ELR (cell line): ENCODE measurements around the gene RHOC.

Source experiments
- DNase-seq: peaks from one replicate; pipeline ENCODE4 v3.0.0-alpha.2; 2015; ENCODE audit warnings: low read depth

RHOC gene

DNA sequence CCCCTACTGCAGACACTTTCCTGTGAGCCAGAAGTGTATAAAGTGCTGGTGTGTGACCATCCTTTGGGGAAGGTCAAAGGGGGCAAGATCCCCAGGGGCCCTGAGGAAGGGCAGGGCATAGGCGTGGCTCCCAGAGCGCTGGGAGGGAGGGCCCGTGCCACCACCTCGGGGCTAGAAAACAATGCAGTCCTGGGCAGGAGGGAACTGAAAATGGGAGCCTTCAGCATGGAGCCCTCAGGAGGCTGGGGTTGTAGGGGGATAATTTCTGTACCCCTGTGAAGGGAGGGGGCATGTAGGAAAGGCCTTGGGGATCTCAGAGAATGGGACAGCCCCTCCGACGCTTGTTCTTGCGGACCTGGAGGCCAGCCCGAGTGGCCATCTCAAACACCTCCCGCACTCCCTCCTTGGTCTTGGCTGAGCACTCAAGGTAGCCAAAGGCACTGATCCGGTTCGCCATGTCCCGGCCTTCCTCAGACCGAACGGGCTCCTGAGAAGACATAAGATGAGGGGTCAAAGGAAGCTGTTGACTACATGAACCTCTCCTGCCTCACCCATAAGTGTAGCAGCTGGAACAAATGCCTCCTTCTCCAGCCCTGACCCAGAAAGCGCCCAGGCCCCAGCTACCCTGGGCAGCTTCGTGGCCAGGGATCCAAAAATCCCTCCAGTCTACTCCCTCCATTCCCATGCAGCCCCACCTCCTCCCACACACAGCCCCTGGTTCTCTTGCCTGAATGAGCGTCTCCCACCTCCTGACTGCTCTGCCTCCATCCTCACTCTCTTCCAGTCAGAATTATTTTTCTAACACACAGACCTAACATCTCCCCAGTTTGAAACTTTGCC, 5.5 kb downstream of the RHOC start:
- DNase-seq: no peak

DNA sequence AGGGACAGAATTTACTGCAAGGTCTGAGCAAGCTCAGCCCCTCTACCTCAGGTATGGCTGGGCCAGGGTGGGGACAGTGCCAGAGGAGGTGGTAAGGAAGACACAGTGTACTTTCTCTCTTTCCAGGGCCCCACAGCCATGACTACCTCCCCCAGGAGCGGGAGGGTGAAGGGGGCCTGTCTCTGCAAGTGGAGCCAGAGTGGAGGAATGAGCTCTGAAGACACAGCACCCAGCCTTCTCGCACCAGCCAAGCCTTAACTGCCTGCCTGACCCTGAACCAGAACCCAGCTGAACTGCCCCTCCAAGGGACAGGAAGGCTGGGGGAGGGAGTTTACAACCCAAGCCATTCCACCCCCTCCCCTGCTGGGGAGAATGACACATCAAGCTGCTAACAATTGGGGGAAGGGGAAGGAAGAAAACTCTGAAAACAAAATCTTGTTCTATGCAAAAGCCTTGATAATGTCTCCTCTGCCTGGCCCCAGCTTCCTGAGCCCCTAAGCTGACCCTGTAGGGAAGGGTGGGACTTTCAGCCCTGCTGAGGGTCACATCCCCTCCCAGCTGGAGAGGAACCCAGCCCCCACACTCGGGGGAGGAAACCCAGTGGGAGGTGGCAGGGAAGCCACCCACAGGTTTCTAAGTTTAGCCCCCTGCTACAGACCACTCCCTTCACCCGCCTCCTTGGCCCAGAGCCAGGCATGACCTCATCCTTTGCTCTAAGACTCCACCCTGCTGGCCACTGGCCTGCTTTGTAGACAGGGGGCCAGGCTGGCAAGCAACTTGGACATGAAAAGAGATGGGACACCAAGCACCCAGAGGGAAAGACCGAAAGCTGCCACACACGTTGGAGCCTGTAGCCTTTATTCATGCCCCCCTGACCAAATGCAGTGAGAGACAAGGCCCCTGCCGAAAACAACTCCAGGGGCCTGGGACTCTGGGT, 6.4 kb downstream of the RHOC start:
- DNase-seq: peak; percentile 94

DNA sequence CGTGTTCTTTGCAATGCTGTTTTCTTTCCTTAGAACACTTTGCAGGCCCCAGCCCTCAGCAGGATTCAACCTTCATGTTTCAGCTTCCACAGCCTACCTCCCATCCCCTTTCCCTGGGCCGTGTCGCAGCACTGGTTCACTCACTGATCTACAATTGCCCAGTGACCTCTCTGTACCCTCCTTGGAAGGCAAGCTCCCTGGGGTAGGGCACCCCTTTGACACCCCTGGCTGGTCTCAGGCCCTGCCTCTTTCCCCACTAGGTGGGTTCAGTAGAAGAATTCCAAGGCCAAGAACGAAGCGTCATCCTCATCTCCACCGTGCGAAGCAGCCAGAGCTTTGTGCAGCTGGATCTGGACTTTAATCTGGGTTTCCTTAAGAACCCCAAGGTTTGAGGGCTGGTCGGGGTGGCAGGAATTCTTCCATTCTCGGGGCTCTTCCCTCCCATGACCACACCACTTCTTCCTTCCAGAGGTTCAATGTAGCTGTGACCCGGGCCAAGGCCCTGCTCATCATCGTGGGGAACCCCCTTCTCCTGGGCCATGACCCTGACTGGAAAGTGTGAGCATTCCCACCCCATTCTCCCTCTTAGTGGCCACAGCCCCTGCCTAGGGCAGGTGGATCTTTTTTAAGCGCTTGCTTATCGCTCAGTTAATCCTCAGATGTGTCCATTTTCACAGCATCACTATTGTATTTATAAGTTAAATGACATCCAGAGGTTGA, 7.3 kb downstream of the RHOC start:
- no peak for DNase-seq

DNA sequence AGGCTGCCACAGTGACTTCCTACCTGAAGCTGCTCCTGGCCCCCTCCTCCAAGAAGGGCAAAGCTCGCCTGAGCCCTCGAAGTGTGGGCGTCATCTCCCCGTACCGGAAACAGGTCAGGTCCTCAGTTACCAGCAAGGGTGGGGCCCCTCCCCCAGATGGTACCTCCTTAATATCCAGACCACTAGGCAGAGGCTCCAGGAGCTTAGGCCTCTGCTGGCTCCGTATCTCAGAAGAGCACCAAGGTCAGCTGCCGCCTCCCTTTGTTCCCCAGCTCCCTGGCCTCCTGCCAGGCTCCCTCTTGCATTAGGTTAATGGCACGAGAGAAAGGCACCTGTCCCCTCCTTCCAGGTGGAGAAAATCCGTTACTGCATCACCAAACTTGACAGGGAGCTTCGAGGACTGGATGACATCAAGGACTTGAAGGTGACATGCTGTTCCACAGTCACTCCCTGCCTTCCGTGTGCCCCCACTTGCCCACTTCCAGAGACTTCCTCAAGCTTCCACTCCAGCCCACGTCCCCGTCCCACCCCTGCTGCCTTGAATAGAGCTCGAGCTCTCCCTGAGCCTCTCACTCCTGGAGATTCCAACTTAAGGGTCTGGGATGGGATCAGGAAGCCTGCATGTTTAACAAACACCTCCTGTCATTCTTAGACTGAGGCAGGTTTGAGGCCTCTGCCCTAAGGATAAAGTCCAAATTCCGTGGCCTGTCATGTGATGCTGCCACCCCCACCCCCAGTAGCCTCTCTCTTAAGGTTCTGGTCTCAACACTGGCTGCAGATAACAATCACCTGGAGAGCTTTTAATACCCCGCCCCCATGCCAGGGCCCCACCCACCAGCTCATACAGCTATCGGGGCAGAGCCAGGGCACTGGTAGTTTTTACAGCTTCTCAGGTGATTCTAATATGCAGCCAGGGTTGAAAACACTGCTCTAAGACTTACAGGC, 8.3 kb downstream of the RHOC start:
- DNase-seq: no peak

DNA sequence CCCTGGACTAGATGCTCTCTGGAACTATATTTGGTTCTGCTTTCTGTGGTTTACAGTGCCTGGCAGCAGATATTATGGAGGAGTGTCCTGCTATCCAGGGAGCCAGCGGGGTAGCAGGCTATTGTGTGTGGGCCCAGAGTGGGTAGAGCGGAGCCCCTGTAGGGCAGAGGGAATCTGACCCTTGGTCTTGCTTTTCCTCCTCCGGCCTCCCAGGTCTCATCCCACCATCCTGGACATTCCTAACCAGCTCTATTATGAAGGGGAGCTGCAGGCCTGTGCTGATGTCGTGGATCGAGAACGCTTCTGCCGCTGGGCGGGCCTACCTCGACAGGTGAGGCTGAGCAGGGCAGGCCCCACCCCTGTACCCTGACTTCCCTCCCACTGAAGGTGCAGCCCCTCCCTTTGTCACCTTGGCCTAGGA, 9.1 kb downstream of the RHOC start:
- no peak for DNase-seq

DNA sequence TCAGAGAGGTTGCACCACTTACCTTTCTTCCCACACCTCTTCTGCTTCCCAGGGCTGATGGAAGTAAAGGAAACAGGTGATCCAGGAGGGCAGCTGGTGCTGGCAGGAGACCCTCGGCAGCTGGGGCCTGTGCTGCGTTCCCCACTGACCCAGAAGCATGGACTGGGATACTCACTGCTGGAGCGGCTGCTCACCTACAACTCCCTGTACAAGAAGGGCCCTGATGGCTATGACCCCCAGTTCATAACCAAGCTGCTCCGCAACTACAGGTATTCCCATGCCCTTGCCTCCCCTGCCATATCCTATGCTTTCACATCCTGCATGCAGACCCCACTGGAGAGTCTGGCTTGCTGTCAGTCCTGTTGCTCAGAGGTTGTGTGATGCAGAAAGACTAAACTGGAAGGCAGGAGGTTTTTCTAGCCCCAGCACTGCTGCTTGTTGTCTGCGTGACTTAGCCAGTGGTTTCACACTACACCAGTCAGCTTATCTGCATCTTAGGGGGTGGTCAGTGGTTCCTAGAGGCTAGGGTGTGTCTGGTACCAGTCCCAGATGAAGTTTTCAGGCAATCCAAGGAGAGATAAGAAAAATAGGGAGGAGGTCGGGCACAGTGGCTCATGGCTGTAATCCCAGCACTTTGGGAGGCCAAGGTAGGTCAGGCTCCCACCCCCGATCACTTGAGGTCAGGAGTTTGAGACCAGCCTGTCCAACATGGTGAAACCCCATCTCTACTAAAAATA, 10.2 kb downstream of the RHOC start:
- DNase-seq: no peak

DNA sequence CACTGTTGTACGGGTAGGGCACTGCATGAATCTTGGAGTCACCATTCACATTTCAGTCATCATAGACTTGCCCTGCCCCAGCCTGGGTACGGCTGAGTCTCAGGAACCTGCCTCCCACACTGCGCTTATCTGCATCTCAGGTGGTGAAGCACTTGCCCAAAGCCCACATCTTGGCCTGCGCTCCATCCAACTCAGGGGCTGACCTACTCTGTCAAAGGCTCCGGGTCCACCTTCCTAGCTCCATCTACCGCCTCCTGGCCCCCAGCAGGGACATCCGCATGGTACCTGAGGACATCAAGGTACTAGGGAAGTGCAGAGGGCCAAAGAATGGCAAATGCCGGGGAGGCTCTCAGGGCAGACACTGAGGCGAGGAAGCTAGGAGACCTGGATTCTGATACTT, 11.7 kb downstream of the RHOC start:
- no peak for DNase-seq

DNA sequence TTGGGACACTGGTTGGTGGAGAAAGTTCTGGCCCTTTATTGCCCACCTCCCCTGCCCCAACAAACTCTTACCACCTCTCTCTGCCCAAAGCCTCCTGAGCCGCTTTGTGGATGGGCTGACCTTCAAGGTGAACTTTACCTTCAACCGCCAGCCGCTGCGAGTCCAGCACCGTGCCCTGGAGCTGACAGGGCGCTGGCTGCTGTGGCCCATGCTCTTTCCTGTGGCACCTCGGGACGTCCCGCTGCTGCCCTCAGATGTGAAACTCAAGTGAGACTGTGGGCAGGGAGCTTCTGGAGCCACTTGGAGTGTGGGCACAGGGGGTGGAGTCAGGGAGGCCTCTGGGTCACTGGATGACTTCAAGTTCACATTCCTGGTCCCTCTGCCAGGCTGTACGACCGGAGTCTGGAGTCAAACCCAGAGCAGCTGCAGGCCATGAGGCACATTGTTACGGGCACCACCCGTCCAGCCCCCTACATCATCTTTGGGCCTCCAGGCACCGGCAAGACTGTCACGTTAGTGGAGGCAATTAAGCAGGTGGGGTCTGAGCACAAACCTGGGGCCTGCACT, 12.5 kb downstream of the RHOC start:
- DNase-seq: no peak

DNA sequence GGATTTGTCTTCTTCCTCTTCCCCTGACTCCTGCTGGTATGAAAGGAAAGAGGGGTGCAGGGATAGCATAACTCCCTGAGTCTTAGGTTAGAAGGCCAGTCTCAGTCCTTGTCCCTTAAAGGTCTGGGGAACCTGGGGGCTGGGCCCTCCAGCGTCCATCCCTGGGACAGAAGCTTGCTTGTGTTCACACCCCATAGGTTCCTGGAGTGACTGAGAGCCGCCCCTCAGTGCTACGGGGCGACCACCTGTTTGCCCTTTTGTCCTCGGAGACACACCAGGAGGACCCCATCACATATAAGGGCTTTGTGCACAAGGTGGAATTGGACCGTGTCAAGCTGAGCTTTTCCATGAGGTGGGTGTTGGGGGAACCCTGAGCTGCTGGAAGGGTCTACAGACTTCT, 13.1 kb downstream of the RHOC start:
- DNase-seq: no peak

DNA sequence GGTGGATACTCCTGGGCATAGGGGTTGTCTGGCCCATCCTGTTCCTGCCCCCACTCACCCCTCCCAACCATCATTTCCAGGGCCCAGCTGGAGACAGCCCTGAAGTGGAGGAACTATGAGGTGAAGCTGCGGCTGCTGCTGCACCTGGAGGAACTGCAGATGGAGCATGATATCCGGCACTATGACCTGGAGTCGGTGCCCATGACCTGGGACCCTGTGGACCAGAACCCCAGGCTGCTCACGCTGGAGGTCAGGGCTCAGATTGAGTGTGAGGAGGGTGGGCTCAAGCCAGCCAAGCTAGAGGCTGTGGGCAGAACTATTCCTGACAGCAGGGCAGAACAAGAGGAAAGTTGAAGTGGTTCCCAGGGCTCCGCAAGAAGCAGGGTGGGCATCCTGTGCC, 14.2 kb downstream of the RHOC start:
- DNase-seq: no peak

DNA sequence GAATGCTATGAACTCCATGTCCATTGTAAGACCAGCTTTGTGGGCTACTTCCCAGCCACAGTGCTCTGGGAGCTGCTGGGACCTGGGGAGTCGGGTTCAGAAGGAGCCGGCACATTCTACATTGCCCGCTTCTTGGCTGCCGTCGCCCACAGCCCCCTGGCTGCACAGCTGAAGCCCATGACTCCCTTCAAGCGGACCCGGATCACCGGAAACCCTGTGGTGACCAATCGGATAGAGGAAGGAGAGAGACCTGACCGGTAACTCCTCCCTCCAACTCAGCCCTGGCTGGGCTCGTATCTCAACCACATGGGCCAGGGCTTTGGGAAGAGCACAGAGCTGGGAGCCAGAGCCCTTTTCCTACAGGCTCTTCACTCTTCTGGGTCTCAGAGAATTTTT, 17.1 kb downstream of the RHOC start:
- no peak for DNase-seq

DNA sequence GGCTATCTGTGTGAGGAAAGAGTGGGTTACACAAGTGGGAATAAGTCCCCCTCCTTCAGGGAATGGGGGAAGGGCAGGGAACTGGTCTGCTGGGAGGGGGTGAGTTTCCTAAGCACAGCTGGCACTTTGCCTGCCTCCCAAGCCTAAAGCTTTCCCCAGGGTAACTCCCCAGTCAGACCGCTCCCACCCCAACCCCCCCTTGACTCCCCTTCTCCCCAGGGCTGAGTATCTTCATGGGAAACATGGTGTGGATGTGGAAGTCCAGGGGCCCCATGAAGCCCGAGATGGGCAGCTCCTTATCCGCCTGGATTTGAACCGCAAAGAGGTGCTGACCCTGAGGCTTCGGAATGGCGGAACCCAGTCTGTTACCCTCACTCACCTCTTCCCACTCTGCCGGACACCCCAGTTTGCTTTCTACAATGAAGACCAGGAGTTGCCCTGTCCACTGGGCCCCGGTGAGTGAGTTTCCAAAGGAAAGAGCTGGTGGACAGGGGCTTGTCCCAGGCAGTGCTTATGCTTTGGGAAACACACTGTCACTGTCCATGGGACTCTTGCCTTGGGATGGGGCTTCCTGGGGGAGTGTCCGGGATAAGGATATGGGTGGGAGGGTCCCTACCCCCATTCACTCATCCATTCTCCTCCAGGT, 17.6 kb downstream of the RHOC start:
- no peak for DNase-seq

DNA sequence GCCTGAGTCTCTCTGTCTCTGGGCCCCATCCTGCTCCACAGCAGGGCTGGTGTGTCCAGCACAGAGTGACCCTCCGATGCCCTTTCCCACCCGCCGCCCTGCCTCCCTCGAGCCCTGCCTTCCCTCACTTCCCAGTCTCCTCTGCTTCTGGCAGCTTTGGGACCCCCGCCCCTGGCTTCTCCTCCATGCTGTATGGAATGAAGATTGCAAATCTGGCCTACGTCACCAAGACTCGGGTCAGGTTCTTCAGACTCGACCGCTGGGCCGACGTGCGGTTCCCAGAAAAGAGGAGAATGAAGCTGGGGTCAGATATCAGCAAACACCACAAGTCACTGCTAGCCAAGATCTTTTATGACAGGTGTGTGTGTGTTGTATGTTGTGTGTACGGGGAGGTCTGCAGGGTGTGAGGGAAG, 18.1 kb downstream of the RHOC start:
- DNase-seq: no peak

DNA sequence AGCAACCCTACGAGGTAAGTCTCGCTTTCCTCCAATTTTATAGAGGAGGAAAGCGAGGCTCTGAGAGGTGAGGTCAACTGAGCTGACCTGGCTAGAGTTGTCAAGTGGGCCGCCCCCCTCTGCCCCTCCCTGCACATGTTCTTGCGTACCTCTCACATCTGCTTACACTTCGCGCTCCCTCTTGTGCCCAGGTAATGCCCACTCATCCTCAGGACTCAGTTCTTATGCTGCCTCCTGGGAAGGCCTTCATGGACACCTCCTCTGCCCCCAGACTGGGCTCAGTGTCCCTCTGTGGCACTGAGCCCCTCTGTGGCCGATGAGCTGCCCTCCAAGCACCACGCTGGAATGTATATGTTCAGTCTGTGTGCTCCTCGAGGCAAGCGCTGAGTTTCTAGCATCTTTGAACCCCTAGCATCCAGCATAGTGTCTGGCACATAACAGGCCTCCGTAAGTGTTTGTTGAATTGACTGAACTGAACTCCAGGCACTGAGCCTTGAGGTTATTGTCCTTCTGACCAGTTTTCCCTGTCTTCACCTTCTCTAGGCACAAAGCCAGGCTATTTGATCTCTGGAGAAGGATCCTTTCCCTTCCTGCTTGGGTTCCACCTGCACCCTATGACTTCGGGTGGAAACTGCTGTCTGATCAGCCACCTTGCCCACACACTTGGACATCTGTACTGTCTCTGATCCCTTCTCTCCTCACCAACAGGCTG, 19.0 kb downstream of the RHOC start:
- no peak for DNase-seq

DNA sequence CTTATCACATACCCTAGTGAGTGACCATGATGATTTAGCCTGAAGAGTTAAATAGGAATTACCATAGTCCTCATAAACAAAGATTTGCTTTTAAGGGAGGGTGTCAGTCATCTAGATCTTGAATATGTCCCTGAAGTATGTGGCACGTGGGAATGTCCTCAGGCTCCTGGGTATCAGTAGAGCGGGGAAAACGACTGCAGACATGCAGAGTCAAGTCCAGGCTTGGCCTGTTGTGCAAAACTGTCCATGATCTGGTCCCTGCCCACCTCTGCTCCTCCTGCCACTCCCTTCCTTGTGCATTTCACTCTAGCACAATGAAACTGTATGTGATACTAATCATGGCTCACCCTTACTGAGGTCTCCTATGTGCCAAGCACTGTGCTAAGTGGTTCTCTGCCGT, 19.6 kb downstream of the RHOC start:
- no peak for DNase-seq

DNA sequence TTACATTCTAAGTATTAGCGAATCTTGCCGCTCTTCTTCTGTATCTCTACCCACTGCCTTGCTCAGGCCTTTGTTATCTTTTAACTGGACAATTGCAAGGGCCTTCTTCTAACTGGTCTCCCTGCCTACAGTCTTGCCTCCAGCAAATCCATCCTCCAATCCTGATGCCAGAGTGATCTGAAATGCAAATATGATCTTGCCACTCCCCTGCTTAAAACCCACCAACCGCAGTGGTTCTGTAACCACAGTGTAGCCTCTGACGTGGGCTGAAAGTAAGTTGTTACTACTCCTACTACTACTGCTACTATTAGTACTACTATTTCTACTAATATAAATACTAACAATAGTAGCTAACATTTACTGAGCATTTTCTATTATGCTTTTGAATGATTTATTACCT, 20.1 kb downstream of the RHOC start:
- DNase-seq: no peak

DNA sequence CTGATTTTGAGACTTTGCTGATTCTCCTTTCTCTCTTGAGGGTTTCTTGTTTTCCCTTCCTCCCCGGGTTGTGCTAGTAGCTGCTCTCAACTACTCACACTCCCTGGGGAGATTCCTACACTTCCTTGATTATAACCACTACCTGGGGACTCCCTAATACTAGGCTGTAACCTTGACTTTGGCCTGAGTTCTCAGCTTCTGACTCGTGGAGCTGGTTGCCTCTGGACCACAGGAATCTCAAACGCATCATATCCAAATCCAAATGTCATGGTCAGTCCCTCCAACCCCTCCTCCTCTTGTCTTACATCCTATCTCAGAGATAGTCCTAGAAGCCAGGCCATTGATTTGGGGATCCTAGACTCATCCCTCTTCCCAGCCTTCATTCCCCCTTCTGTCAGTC, 20.5 kb downstream of the RHOC start:
- no peak for DNase-seq

DNA sequence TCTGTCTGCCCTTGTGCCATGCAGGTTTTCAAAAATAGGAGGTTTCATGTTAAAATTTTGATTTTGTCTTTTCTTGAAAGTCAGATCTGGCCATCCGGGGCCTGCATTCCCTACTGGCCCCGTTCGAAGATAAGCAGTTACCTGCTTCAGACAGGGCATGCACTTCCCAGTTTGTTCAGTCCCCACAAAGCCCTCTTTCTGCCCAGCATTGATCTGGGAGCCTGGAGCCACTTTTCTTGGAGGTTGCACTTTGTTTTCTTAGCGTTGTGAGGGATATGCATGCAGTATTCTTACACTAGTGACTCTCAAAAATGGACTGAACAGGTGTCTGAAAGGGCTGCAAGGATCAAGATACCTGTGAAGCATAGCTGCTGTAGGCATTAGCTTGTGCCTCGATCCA, 21.0 kb downstream of the RHOC start:
- no peak for DNase-seq

DNA sequence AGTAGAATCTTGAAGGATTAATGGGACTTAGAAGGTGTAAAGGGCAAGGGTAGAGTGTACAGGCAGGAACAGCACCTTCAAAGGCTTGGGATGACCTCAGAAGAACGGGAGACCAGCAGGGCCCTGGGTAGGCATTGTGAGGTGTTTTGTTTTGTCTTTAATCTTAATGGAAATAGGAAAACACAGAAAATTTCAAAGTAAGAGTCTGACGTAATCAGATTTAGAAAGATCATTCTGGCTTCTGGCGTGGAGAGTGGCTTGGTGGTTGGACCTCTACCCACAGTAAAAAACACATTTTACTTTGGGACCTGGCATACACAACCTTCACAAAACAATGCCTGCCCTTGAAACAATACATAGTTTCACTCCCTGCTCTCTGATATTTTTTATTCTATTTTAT, 28.3 kb downstream of the RHOC start:
- no peak for DNase-seq
